GM06990 (cell line): ENCODE results near the gene CD248.

Experiments
- DNase-seq: peaks from one replicate; pipeline ENCODE4 v3.0.0-alpha.2; 2011; ENCODE audit not compliant: insufficient read length; ENCODE audit errors: extremely low read depth
- H3K27me3 ChIP-seq: replicated peaks from 2 replicates; pipeline ENCODE4 v1.6.0; 2011; ENCODE audit warnings: low read length; ENCODE audit not compliant: control insufficient read depth, insufficient read depth
- H3K36me3 ChIP-seq: 2 replicates; pipeline ENCODE4 v1.5.1; 2011; ENCODE audit warnings: low read length; ENCODE audit not compliant: control insufficient read depth, insufficient read depth
- H3K4me3 ChIP-seq: replicated peaks from 2 replicates; pipeline ENCODE4 v1.5.1; 2011; ENCODE audit warnings: low read depth, mild to moderate bottlenecking, control low read depth, low read length
- CTCF ChIP-seq: IDR thresholded peaks from 2 replicates; pipeline ENCODE4 v1.5.1; 2011; ENCODE audit warnings: low read length, control low read depth, mild to moderate bottlenecking, inconsistent platforms; ENCODE audit not compliant: insufficient read depth, poor library complexity, severe bottlenecking

The CD248 gene

GRCh38 chr11:66347425-66348276 lies 30.8 kb upstream of the CD248 start, which contains the start of gene B4GAT1:
Gene B4GAT1 (minus strand): TSS chr11:66347629. CDS start chr11:66347545, 84 bp downstream.
- peak; percentile 87 for DNase-seq
- no peaks in the 10 kb centered on the region for H3K27me3 ChIP-seq
- no peak for TF ChIP-seq CTCF
- H3K36me3 ChIP-seq = no peaks in the 10 kb centered on the region
- H3K4me3 ChIP-seq = peak within 1 kb of the TSS; percentile 82

DNA sequence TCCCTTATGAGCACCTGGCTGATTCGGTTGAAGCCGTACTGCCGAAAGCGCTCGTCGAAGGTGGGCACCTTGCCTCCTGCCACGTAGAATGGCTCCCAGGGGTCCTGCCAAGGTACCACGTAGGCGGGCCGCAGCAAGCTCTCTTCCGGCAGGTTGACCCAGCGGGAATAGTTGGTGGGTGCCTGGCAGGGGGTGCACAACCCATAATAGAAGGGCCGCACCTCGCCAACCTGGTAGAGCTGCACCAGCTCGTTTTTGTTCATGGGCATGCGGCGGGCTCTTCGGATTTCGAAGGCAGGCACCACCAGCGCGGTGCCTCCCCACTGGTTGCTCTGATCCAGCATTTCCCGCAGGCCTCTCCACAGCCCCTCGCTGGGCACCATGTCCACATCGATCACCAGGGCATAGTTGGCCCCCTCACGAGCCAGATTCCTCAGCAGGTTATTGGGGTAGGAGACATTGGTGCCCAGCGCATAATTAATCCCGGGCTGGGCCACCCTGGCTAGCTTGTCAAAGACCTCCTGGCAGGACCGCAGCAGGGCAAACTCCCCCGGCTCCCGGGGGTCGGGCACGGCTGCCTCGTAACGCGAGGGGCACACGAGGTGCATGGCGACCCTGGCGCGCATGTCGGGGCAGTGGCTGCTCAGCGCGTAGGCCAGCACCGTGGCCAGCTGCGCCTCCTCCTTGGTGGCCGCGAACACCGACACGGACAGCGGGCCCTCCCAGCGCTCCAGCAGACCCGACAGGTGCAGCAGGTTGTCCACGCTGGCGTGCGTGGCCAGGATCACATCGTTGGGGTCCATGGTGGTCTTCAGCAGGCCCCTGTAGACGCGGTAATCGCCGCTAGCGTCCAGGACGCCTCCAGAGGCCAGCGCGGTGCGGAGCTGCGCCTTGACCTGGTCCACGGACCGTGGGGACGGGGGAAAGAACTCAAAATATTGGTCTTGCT lies 29.9 kb upstream of the CD248 start:
- Histone ChIP-seq H3K27me3 (no peaks in the 10 kb centered on the region), H3K4me3 (peak overlapping the region; percentile 71), H3K36me3 (peaks cover 6% of the 10 kb centered on the region)
- no peak for DNase-seq
- no peak for TF ChIP-seq CTCF

- Histone ChIP-seq H3K36me3 (peaks cover 13% of the 10 kb centered on the region), H3K27me3 (no peaks in the 10 kb centered on the region), H3K4me3 (peak overlapping the region; percentile 81)
- no peak for DNase-seq
- TF ChIP-seq CTCF = no peak
These were observed 28.4 kb upstream of the CD248 start for GRCh38 chr11:66345316-66345649.

DNA sequence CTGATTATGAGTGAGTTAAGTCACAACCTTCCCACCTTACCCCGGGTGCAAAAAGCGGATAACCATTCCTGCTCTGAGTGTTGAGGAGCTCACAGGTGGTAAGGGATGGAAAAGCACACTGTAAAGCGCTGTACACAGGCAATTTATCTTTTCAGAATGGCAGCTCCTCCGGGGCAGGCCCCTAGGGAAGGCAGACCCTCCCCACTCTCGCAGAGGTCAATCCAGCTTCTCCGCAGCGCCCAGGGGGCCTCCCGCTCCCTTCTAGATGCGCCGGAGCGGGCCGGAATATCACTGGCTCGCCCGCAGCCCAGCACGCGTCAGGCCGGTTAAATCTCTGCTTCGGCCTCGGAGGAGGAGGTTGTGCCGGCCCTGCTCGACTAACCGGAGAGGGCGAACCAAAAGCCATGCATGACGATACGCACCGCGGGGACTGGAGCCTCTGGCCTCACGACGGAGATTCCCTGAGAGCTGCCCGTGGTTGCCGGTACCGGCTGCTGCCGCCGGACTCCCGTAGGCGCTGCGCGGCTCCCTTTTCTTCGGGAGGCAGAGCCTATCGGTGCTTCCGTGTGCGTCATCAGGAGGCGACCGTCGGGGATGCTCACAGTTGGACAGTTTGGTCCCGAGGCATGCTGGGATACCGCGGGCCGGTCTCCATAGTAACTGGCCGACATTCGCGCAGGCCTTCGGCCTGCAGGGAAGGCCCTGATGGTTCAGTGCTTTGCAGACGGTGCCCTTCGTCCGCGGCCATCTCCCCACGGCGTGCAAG lies 27.9 kb upstream of the CD248 start, which contains the start of gene BRMS1:
Gene BRMS1, minus strand, starts transcription at position 555 of the 766 bp plus-strand sequence. CDS start 2,870 bp downstream, outside the sequence.
- H3K36me3 ChIP-seq = peaks cover 16% of the 10 kb centered on the region
- TF ChIP-seq CTCF = no peak
- peak; percentile 89 for DNase-seq
- H3K4me3 ChIP-seq = peak within 1 kb of the TSS; percentile 81
- H3K27me3 ChIP-seq = no peaks in the 10 kb centered on the region

DNA sequence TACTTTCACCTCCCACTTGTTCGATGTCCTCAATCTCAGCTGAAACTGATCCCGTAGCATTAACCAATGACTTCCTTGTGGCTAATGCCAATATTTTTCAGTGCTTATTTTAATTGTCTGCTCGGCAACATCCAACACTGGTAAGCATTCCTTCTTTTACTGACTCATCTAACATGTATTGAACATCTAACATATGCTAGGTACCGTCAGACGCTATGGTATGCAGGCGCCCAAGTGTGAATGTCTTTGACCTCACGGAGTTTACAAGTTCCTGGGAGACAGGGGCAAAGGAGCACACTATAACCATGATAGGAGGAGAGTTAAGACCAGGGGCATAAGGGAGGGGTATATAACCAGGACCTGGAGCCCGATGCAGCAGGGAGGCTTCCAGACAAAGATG lies 26.3 kb upstream of the CD248 start:
- Histone ChIP-seq H3K4me3 (no peak overlapping the region), H3K27me3 (no peaks in the 10 kb centered on the region), H3K36me3 (peaks cover 26% of the 10 kb centered on the region)
- no peak for TF ChIP-seq CTCF
- DNase-seq = no peak
